Lung (tissue), 12 donors: ENCODE data around the gene ZNF22. TPM values are rescaled to one million over a fixed set of nuclear protein-coding genes. Genes with fewer than 3 reads are reported as not detected.

Source experiments
- ATAC-seq: fragments of 200-7000 bp; cut with Tn5 transposase; one replicate; pipeline ENCODE4 v1.9.1; 2020; ENCODE audit warnings: moderate number of reproducible peaks; ENCODE audit not compliant: insufficient read depth, low FRiP score
- DNase-seq, 3 donors: peaks; one replicate each; pipeline ENCODE4 v3.0.0-alpha.2; 2013 to 2017
- H3K27ac ChIP-seq, 2 donors: one replicate each; pipeline ENCODE4 v1.5.1; 2013; ENCODE audit warnings: mild to moderate bottlenecking in 2 of 2, moderate library complexity in 2 of 2, control low read depth in 1 of 2, inconsistent platforms in 1 of 2, low read depth in 1 of 2, low read length in 1 of 2
- H3K27me3 ChIP-seq, 3 donors: one replicate each; pipeline ENCODE4 v1.5.1; 2013; ENCODE audit warnings: low read length in 2 of 3; ENCODE audit not compliant: control insufficient read depth in 3 of 3, insufficient read depth in 3 of 3
- H3K36me3 ChIP-seq, 4 donors: one replicate each; pipeline ENCODE4 v1.5.1; 2013; ENCODE audit warnings: low read length in 4 of 4, mild to moderate bottlenecking in 1 of 4, moderate library complexity in 1 of 4; ENCODE audit not compliant: control insufficient read depth in 4 of 4, insufficient read depth in 4 of 4
- H3K4me1 ChIP-seq, 5 donors: one replicate each; pipeline ENCODE4 v1.5.1; 2013; ENCODE audit warnings: low read length in 5 of 5, mild to moderate bottlenecking in 2 of 5, moderate library complexity in 1 of 5; ENCODE audit not compliant: control insufficient read depth in 5 of 5, insufficient read depth in 5 of 5
- H3K4me3 ChIP-seq: one replicate; pipeline ENCODE4 v1.5.1; 2013; ENCODE audit warnings: mild to moderate bottlenecking, control low read depth, moderate library complexity
- H3K9ac ChIP-seq, 2 donors: one replicate each; pipeline ENCODE4 v1.5.1; 2013; ENCODE audit warnings: low read length in 2 of 2, control low read depth in 1 of 2; ENCODE audit not compliant: insufficient read depth in 1 of 2
- H3K9me3 ChIP-seq, 4 donors: one replicate each; pipeline ENCODE4 v1.5.1; 2013; ENCODE audit warnings: low read length in 3 of 4, mild to moderate bottlenecking in 1 of 4, moderate library complexity in 1 of 4; ENCODE audit not compliant: control insufficient read depth in 4 of 4, insufficient read depth in 3 of 4
- CTCF ChIP-seq: IDR thresholded peaks from 2 replicates; pipeline ENCODE4 v1.5.1; 2012; ENCODE audit warnings: mild to moderate bottlenecking; ENCODE audit errors: control extremely low read depth, extremely low read depth
- WGBS, 2 donors: extraction: QIAGEN DNeasy Blood & Tissue Kit; methylation state at CpG; one replicate each; pipeline ENCODE4 v1.1.7; 2013; 5-methylcytosine and 5-hydroxymethylcytosine counted together
- polyA plus RNA-seq, 2 donors: library from polyadenylated mRNA; stranded (reverse); fragments of 200-250 nt; gene quantifications; one replicate each; pipeline ENCODE4 v1.2.1, GENCODE V29; 2013
- total RNA-seq, 2 donors: library from RNA; depleted of rRNA in 1 of 2; stranded (reverse); fragments of >200 nt in 1 of 2; gene quantifications; one replicate each; pipeline ENCODE4 v1.2.1, GENCODE V29; 2014 to 2021
- donor health status: control.
- donor health status: control.
- donor health status: Bipolar disorder and iron deficiency.
- donor health status: healthy.
- donor health status: DM: yes; HTN: yes; CAD: no.

ZNF22 gene
- total and polyA plus RNA-seq, 4 donors: 16.8 to 40.7 (median 18.2) TPM

DNA sequence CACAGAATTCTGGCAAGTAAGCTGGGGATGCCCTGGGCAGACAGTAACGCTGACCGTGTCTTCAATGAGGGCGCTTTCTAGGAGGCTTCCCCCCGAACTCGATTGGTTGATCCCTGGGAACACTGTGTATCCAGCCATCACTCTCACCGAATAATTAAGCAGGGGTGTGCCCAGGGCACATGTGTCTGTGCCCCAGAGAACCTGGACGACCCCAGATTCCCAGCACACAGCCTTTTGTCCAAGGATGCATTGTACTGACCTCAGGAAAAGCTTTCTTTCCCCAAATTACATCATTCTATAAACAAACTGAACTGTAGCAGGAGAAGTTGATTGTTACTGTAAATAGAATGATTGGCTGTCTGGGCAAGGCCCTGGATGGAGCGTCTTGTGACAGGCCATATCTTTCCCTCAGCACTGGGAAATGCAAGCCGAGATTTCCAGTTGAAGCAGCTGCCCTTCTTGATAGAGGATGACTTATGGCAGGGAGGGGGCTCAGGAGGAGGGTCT is 15.5 kb upstream of the ZNF22 start:
- no peaks in the 10 kb centered on the region for H3K9me3 ChIP-seq
- H3K27me3 ChIP-seq: no peaks in the 10 kb centered on the region
- H3K4me1 ChIP-seq: peaks cover 4 to 44% (median 14%) of the 10 kb centered on the region in 5 donors
- TF ChIP-seq CTCF: no peak
- WGBS, 2 donors: 58 to 77% methylated on average over 9 of the region's 9 CpGs
- H3K9ac ChIP-seq: no peak overlapping the region
- DNase-seq (peak in 2 of 3 donors; percentile 50 to 68), ATAC-seq (no peak)
- H3K27ac ChIP-seq: peak overlapping the region; percentile 39 to 75
- H3K4me3 ChIP-seq: no peak overlapping the region
- peaks cover 0 to 15% (median 0%) of the 10 kb centered on the region in 4 donors for H3K36me3 ChIP-seq

DNA sequence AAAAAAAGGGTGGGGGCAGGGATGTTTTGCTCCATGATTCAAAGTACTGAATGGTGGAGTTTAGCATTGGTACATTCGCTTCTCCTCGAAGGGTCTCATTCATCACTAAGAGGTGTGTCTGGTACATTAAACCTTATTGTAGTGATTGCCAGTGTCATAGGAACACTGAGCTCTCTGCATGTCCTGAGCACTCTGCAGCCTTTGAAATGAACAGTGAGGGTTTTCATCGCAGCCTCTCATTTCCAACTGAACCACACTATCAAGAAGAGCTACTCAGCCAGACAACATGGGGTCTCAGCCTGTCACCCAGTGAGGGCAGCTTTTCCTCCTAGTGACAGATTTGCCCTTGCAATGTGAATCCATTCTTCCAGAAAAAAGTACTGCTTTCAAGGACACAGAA is 14.5 kb upstream of the ZNF22 start:
- Histone ChIP-seq H3K36me3 (peaks cover 0 to 15% (median 0%) of the 10 kb centered on the region in 4 donors), H3K4me1 (peaks cover 0 to 40% (median 16%) of the 10 kb centered on the region in 5 donors), H3K27me3 (no peaks in the 10 kb centered on the region), H3K9ac (no peak overlapping the region), H3K9me3 (no peaks in the 10 kb centered on the region), H3K27ac (peak overlapping the region in 1 of 2 donors; percentile 33), H3K4me3 (no peak overlapping the region)
- DNase-seq (no peak), ATAC-seq (no peak)
- WGBS, 2 donors: 89 to 92% methylated on average over 3 of the region's 3 CpGs
- no peak for TF ChIP-seq CTCF

DNA sequence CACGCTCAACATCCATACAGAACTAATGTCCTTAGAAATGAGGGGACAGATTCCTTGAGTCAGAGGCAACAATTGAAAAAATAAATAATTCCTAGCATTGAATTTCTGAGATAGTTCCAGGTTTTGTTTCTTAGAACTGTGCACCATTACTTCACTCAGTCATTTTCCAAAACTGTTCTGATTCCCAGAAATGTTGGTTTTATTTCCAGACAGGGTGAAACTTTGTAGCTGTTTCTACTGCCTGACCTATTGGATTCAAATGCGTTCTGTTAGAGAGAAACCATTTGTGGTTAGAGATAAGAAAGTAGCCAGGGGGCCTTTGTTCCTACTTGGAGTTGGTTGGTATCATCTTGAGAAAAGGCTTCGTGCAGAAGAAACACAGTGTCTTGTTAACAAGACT is 14.1 kb upstream of the ZNF22 start:
- Histone ChIP-seq H3K27me3 (no peaks in the 10 kb centered on the region), H3K27ac (no peak overlapping the region), H3K4me1 (peaks cover 0 to 38% (median 19%) of the 10 kb centered on the region in 5 donors), H3K4me3 (no peak overlapping the region), H3K9me3 (no peaks in the 10 kb centered on the region), H3K36me3 (peaks cover 0 to 15% (median 0%) of the 10 kb centered on the region in 4 donors), H3K9ac (no peak overlapping the region)
- TF ChIP-seq CTCF: no peak
- DNase-seq: peak in 1 of 3 donors; percentile 2
- 44 to 47% methylated on average over 3 of the region's 3 CpGs for WGBS, 2 donors
- ATAC-seq: no peak
